Activated T-cell treated with anti-CD3 and anti-CD28 coated beads, Interleukin-2, amount 50 U/mL, for 24 hours (primary cell): ENCODE results near the gene RPP14.
"Not testable (repeated sequence)": the region's sequence is repeated elsewhere in the genome, so short reads cannot be mapped to it uniquely, and the experiment has no call there.

Experiments used
- DNase-seq: peaks from one replicate; pipeline ENCODE4 v3.0.0-alpha.2; 2020
- H3K27ac Mint-ChIP-seq: 2 replicates; pipeline ENCODE4 v1.8.0; 2020; ENCODE audit warnings: mild to moderate bottlenecking, mixed read lengths
- H3K27me3 Mint-ChIP-seq: 2 replicates; pipeline ENCODE4 v1.8.0; 2020; ENCODE audit warnings: mixed read lengths
- H3K36me3 Mint-ChIP-seq: 2 replicates; pipeline ENCODE4 v1.8.0; 2020; ENCODE audit warnings: low read depth, mixed read lengths
- H3K4me1 Mint-ChIP-seq: 2 replicates; pipeline ENCODE4 v1.8.0; 2020; ENCODE audit warnings: low read depth, mixed read lengths
- H3K4me3 Mint-ChIP-seq: 2 replicates; pipeline ENCODE4 v1.8.0; 2020; ENCODE audit warnings: mild to moderate bottlenecking, moderate library complexity, mixed read lengths
- H3K9me3 Mint-ChIP-seq: 2 replicates; pipeline ENCODE4 v1.8.0; 2020; ENCODE audit warnings: mixed read lengths

RPP14 gene

DNA sequence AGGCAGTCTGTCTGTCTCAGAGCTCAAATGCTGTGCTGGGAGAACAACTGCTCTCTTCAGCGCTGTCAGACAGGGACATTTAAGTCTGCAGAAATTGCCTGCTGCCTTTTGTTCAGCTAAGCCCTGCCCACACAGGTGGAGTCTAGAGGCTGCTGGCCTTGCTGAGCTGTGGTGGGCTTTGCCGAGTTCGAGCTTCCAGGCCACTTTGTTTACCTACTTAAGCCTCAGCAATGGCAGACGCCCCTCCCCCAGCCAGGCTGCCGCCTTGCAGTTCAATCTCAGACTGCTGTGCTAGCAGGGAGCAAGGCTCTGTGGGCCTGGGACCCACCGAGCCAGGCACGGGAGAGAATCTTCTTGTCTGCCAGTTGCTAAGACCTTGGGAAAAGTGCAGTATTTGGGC lies 25.0 kb upstream of the RPP14 start:
- H3K4me1 Mint-ChIP-seq, result no peaks in the 10 kb centered on the region
- no peak for DNase-seq
- no peaks in the 10 kb centered on the region for H3K27me3 Mint-ChIP-seq
- no peak overlapping the region for H3K27ac Mint-ChIP-seq
- no peaks in the 10 kb centered on the region for H3K9me3 Mint-ChIP-seq
- no peak overlapping the region for H3K4me3 Mint-ChIP-seq
- peaks cover 49% of the 10 kb centered on the region for H3K36me3 Mint-ChIP-seq

DNA sequence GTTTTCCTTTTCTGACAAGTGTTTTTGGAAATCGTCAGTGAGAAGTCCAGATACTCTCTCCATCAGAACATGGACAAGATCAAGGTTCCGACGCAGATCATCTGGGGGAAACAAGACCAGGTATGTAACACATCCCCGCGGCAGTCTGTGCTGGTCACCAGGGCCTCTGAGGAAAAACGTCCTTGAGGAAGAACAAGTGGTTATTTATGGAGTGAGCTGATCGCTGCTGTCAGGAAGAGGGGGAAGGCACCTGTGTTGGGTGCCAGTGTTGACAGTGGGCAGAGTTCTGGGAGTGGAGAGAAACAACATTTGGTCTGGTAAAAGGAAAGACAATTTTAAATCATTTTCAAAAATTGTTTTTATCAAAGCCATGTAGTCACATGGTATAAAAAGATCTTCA lies 20.7 kb upstream of the RPP14 start:
- H3K36me3 Mint-ChIP-seq, result peaks cover 27% of the 10 kb centered on the region
- no peaks in the 10 kb centered on the region for H3K27me3 Mint-ChIP-seq
- no peaks in the 10 kb centered on the region for H3K9me3 Mint-ChIP-seq
- DNase-seq, result no peak
- H3K4me1 Mint-ChIP-seq, result no peaks in the 10 kb centered on the region
- no peak overlapping the region for H3K27ac Mint-ChIP-seq
- no peak overlapping the region for H3K4me3 Mint-ChIP-seq

DNA sequence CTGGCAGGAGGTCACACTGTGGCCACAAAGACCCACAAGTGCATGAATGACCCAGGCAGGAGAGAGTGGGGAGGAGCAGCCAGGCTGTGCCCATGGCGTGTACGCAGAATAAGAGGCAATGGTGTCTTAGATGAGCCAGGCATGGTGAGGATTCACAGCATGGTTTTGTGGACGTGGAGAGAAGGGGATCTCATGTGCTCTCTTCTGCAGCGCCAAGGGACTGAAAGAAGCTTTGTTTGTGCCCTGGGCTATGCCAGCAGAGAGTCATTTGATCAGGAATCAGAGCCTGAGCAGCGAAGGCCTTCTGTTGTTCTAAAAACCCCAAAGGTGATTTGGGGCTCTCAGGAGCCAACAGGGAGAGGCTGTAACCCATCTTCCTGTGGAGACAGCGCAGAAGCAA lies 18.7 kb upstream of the RPP14 start:
- H3K9me3 Mint-ChIP-seq, result no peaks in the 10 kb centered on the region

DNA sequence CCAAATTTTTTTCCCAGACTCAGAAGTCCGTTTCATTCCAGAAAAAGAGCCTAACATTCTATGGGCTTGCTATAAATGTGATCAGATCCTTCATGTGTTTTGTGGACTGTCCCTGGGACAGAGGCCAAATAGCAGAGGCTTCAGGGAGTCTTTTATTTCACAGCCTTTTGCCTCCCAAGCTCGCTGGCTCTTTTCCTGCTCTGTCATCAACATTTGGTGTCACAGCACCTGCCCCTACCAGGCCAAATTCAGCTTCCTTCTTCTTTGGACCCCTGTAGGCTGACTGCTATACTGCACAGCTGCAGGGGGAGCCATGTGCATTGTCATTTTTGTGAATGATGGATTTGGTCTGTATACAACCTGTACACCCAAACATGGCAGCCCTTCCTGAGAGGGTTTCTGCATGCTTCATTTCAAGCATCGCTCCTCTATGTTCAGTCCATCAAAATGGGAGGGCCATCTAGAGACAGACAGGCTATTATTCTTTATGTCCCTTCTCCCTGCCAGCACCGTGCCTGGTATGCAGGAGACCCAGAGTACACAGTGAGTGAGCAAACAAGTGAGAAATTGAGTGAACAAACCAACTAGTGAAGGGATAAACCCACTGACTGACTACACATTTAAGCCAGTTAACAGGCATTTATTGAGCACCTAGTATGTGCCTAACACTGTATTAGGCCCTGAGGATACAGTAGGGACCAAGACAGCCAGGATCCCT lies 17.9 kb upstream of the RPP14 start:
- Mint-ChIP-seq H3K36me3 (peaks cover 27% of the 10 kb centered on the region), H3K27me3 (no peaks in the 10 kb centered on the region), H3K4me3 (no peak overlapping the region), H3K27ac (no peak overlapping the region), H3K4me1 (no peaks in the 10 kb centered on the region), H3K9me3 (no peaks in the 10 kb centered on the region)
- no peak for DNase-seq

More for the DNA sequence above, 18.7 kb upstream of the RPP14 start:
- no peak for DNase-seq
- Mint-ChIP-seq H3K4me1 (no peaks in the 10 kb centered on the region), H3K27ac (no peak overlapping the region), H3K4me3 (no peak overlapping the region), H3K36me3 (peaks cover 27% of the 10 kb centered on the region), H3K27me3 (no peaks in the 10 kb centered on the region)

DNA sequence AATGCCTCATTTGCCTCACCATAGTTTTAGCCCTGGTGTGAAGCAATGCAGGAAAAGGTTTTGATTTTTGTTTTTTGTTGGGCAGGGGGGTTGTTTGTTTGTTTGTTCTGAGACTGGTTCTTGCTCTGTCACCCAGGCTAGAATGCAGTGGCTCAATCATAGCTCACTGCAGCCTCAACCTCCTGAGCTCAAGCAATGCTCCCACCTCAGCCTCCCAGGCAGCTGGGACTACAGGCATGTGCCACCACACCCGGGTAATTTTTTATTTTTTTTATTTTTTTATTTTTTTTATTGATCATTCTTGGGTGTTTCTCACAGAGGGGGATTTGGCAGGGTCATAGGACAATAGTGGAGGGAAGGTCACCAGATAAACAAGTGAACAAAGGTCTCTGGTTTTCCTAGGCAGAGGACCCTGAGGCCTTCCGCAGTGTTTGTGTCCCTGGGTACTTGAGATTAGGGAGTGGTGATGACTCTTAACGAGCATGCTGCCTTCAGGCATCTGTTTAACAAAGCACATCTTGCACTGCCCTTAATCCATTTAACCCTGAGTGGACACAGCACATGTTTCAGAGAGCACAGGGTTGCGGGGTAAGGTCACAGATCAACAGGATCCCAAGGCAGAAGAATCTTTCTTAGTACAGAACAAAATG lies 17.0 kb upstream of the RPP14 start:
- not testable (repeated sequence) for H3K27me3 Mint-ChIP-seq, H3K9me3 Mint-ChIP-seq, H3K4me3 Mint-ChIP-seq, H3K4me1 Mint-ChIP-seq, H3K27ac Mint-ChIP-seq, DNase-seq
- H3K36me3 Mint-ChIP-seq, result peaks cover 27% of the 10 kb centered on the region

DNA sequence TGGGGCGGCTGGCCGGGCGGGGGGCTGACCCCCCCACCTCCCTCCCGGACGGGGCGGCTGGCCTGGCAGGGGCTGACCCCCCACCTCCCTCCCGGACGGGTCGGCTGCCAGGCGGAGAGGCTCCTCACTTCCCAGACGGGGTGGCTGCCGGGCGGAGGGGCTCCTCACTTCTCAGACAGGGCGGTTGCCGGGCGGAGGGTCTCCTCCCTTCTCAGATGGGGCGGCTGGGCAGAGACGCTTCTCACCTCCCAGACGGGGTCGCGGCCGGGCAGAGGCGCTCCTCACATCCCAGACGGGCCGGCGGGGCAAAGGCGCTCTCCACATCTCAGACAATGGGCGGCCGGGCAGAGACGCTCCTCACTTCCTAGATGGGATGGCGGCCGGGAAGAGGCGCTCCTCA lies 15.6 kb upstream of the RPP14 start:
- H3K4me3 Mint-ChIP-seq, H3K27ac Mint-ChIP-seq, DNase-seq, H3K27me3 Mint-ChIP-seq, H3K9me3 Mint-ChIP-seq, H3K4me1 Mint-ChIP-seq: not testable (repeated sequence)
- H3K36me3 Mint-ChIP-seq, result peaks cover 22% of the 10 kb centered on the region

DNA sequence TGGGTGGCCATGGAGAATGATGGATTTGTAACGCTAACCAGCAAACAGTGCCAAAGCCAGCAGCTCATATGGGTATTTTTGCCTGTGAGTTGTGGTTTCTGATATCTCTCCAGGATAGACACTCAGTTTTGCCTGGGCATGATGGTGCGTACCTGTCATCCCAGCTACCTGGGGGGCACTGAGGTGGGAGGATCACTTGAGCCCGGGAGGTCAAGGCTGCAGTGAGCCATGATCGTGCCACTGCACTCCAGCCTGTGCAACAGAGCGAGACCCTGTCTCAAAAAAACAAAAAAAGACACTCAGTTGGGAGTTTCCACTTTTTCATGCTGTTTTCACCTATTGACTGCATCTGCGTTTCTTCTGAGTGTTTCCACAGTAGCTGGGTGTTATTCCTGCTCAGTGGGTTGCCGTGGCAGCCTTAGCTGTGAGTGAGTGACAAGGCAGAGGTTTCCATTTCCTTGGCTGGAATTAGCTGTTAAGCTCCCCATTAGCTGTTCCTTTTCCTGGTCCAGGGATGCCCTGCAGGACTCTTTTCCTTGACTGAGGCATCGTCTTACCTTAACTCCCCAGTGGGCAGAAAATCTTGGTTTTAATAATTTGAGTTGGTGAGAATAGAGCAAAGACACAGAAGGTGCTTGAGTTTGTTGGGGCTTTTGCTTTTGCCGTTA lies 14.2 kb upstream of the RPP14 start:
- no peaks in the 10 kb centered on the region for H3K27me3 Mint-ChIP-seq
- H3K9me3 Mint-ChIP-seq, result no peaks in the 10 kb centered on the region
- no peak overlapping the region for H3K4me3 Mint-ChIP-seq
- DNase-seq, result no peak
- H3K27ac Mint-ChIP-seq, result no peak overlapping the region
- peaks cover 16% of the 10 kb centered on the region for H3K36me3 Mint-ChIP-seq
- H3K4me1 Mint-ChIP-seq, result no peaks in the 10 kb centered on the region

DNA sequence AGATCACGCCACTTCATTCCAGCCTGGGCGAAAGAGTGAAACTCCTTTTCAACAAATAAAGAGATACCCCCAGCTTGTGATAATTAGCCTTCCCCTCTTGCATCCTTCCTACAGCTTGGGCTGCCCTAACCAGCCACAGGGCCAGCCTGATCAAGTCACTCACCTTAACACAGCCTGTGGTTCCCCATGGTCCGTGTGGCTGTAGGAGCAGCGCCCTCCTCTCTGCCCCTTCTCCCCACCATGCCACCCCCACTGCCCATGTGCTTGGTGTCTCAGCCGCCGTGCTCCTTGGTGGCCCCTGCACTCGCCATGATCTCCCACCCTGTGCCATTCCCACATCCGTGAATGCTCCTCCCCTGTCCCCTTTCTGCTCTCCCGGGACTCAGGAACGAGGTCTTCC lies 13.2 kb upstream of the RPP14 start:
- no peak for DNase-seq
- no peak overlapping the region for H3K27ac Mint-ChIP-seq
- H3K4me1 Mint-ChIP-seq, result no peaks in the 10 kb centered on the region
- H3K36me3 Mint-ChIP-seq, result peaks cover 11% of the 10 kb centered on the region
- no peak overlapping the region for H3K4me3 Mint-ChIP-seq
- peaks cover 1% of the 10 kb centered on the region for H3K27me3 Mint-ChIP-seq
- no peaks in the 10 kb centered on the region for H3K9me3 Mint-ChIP-seq

DNA sequence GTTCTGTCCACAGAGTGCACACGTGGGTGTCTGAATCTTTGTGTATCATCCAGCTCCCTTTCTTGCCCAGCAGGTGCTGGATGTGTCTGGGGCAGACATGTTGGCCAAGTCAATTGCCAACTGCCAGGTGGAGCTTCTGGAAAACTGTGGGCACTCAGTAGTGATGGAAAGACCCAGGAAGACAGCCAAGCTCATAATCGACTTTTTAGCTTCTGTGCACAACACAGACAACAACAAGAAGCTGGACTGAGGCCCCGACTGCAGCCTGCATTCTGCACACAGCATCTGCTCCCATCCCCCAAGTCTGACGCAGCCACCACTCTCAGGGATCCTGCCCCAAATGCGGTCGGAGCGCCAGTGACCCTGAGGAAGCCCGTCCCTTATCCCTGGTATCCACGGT lies 12.5 kb upstream of the RPP14 start:
- H3K4me1 Mint-ChIP-seq, result no peaks in the 10 kb centered on the region
- H3K36me3 Mint-ChIP-seq, result peaks cover 8% of the 10 kb centered on the region

DNA sequence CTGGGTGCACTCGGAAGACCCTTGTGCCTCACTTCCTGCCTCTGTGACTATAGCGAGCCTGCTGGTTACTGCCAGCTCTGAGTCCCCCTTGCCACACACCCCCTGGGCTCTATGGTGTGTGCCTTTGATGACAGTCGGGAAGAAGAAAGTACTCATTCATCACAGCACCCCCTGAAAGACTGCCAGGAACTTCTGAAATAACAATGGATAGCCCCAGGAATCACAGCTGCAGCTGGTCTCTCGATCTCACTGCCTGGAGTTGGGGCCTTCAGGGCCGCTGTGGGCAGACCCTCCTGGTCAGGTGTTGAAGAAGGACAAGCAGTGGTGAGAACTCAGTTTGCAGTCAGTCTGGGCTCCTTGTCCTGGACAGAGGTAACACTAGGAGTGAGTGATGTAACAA lies 9.8 kb upstream of the RPP14 start:
- Mint-ChIP-seq H3K4me3 (no peak overlapping the region), H3K4me1 (no peaks in the 10 kb centered on the region), H3K27ac (no peak overlapping the region), H3K36me3 (peaks cover 5% of the 10 kb centered on the region), H3K9me3 (peaks cover under 1% of the 10 kb centered on the region), H3K27me3 (peaks cover 30% of the 10 kb centered on the region)
- no peak for DNase-seq

More for the DNA sequence above, 12.5 kb upstream of the RPP14 start:
- no peak overlapping the region for H3K4me3 Mint-ChIP-seq
- peaks cover 8% of the 10 kb centered on the region for H3K27me3 Mint-ChIP-seq
- DNase-seq, result no peak
- no peaks in the 10 kb centered on the region for H3K9me3 Mint-ChIP-seq
- no peak overlapping the region for H3K27ac Mint-ChIP-seq

DNA sequence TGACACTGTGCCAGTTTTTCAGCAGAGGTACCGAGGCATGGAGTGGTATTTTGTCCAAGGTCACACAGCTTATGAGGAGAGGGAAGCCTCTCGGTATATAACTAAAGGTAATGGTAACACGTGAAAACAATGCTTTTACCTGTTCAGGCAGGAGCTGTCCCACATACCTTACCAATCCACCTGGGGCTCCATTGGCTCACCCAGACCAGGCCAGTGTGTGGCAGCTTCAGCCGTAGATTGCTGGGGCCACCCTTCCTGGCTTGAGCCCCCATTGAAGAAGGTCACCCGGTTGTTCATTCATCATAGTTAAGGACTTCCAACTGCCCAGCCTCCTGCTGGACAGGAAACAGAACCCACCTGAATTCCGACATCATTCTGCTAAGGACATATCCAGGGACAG lies 9.2 kb upstream of the RPP14 start:
- Mint-ChIP-seq H3K36me3 (peaks cover 2% of the 10 kb centered on the region), H3K9me3 (peaks cover 2% of the 10 kb centered on the region), H3K27ac (no peak overlapping the region), H3K4me3 (no peak overlapping the region), H3K27me3 (peaks cover 35% of the 10 kb centered on the region), H3K4me1 (no peaks in the 10 kb centered on the region)
- DNase-seq, result no peak

DNA sequence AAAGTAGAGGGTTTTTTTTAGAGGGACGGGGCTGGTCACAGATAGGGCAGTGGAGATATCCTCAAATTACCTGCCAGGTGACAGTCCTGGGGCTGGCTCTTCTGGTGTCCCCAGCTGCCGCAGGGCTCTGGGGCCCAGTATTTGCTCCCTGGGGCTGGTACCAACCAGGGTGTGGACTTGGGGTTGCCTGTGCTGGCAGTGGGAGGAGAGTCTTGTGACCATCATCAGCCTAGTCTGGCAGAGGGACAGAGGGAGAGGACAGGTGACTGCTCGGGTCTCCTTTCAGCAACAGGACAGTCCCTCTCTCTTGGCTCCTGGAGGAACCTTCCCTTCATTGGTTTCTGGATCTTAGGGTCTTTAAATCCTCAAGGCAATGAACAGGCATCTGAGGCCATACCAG lies 7.9 kb upstream of the RPP14 start:
- H3K27ac Mint-ChIP-seq, result no peak overlapping the region
- H3K9me3 Mint-ChIP-seq, result peaks cover 2% of the 10 kb centered on the region
- no peak for DNase-seq
- no peak overlapping the region for H3K4me3 Mint-ChIP-seq
- peaks cover 2% of the 10 kb centered on the region for H3K36me3 Mint-ChIP-seq
- H3K27me3 Mint-ChIP-seq, result peaks cover 44% of the 10 kb centered on the region
- H3K4me1 Mint-ChIP-seq, result no peaks in the 10 kb centered on the region

DNA sequence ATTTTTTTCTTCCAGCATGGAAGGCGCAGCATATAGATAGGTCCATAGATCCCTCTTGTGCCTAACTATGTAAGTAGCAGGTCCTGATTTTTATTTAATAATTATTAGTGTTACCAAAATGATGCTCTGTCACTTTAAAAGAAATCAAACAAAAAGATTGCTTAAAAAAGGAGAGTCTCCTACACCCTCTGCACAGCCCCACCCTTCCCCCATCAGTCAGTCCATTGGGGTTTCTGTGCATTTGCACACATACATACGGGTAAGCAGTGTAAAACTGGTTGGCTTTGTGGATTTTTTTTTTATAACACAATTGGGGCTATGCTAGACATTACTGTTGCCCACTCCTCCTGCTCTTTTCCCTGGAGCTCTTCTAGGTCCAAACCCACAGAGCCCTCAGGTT lies 7.0 kb upstream of the RPP14 start:
- peaks cover 2% of the 10 kb centered on the region for H3K36me3 Mint-ChIP-seq
- H3K4me3 Mint-ChIP-seq, result no peak overlapping the region
- peaks cover 44% of the 10 kb centered on the region for H3K27me3 Mint-ChIP-seq
- H3K27ac Mint-ChIP-seq, result no peak overlapping the region
- no peaks in the 10 kb centered on the region for H3K4me1 Mint-ChIP-seq
- no peak for DNase-seq
- peaks cover 2% of the 10 kb centered on the region for H3K9me3 Mint-ChIP-seq

DNA sequence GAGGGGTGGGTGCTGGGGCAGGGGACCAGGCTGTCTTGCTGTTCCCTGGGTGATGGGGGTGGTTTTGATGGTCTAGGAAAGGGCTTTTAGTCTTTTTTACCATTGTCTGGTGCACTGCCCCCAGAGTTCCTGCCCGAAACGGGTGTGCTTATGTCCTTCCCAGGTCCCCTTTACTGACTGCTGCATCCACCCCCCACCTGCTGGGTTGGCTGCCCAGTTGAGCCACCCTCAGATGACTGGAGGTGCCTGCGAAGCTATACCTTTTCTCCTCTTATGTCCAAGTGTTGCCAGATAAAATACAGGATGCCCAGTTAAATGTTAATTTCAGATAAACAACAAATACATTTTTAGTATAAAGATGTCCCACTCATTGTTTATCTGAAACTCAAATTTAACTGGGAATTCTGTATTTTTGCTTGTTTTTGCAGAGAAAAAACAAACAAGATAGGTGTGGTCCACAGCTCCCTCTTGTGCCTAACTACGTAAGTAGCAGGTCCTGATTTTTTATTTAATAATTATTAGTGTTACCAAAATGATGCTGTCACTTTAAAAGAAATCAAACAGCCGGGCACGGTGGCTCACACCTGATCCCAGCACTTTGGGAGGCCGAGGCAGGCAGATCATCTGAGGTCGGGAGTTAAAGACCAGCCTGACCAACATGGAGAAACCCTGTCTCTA lies 6.1 kb upstream of the RPP14 start:
- no peak overlapping the region for H3K27ac Mint-ChIP-seq
- peaks cover 2% of the 10 kb centered on the region for H3K9me3 Mint-ChIP-seq
- H3K36me3 Mint-ChIP-seq, result peaks cover 2% of the 10 kb centered on the region
- peaks cover 44% of the 10 kb centered on the region for H3K27me3 Mint-ChIP-seq
- no peak overlapping the region for H3K4me3 Mint-ChIP-seq
- H3K4me1 Mint-ChIP-seq, result no peaks in the 10 kb centered on the region
- DNase-seq, result no peak
